HG02571 (cell line): ENCODE results near the gene RANBP17.
"Not testable (repeated sequence)": the region's sequence is repeated elsewhere in the genome, so short reads cannot be mapped to it uniquely, and the experiment has no call there.

Source experiments
- ATAC-seq: cut with Tn5 transposase; IDR thresholded peaks from one replicate; pipeline ENCODE4 v1.9.1; 2021; ENCODE audit warnings: mild to moderate bottlenecking, moderate library complexity; ENCODE audit not compliant: unreplicated experiment

The RANBP17 gene

DNA sequence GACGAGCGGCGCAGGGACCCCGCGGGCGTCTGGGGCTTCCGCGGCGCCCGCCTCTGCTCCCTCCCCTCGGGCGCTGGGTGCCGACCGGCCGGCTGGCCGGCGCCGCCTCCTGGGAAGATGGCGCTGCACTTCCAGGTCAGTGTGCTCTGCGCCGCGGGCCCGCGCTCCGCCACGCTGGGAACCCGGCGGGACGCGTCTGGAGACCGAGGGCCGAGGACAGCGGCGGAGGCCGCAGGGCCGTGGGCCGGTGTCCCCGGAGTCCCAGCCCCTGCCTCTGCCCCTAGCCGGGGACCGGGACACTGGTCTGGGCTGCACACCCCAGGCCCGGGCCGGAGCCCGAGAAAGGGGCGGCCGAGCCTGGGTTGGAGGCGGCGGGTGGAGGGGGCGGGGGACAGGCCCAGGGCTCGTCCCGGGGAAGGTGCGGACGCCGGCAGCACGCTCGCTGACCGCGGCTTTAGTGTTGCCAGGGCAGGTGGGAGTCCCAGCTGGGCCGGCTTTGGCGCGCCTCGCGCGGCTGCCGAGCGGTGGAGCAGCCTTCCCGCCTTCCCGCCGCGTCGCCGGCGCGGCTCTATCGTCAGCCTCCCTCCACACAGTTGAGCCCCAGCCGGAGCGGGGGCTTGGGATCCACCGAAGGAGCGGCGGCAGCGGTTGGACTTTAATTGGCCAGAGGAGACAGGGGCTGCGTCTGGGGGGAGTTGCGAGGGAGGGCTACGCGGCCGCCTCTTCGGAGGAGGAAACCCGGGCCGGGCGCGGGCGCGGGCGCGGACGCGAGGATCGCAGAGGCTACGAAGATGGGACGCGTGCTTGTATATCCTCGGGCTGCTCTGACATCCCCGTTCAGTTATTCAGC lies at the start of gene RANBP17:
RANBP17 (plus strand) TSS at position 102 of the 850 bp plus-strand sequence.
- no peak for ATAC-seq

DNA sequence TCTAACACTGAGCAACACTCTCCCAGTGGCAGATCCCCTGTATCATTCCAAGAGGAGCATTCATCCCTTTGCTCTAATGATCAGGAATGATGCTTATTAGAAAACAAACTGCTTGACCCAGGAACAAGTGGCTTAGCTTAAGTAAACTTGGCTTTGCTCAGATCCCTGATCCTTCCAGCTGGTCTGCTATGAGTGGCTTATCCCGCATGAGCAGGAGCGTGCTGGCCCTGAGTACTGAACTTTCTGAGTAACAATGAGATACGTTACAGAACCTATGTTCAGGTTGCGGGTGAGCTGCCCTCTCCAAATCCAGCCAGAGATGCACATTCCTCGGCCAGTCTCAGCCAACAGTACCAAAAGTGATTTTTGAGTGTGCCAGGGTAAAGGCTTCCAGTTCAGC lies 48.6 kb upstream of the RANBP17 start:
- ATAC-seq, result no peak

DNA sequence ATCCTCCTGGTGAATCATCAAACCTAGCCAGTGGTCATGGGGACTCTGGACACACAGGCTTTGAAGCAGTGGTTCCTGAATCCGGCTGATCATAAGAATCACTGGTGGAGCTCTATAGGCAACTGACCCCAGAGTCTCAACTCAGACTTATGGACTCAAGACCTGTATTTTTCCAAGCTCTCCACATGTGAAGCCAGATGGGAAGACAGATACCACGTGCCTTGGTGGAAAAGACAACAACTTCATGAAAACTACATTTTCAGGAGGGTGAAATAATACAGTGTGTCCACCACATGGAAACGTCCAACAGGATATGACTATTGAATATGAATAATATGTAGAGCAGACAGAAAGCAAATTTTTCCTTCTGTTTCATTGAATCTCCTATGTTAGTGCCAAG lies 44.6 kb upstream of the RANBP17 start:
- ATAC-seq, result no peak

DNA sequence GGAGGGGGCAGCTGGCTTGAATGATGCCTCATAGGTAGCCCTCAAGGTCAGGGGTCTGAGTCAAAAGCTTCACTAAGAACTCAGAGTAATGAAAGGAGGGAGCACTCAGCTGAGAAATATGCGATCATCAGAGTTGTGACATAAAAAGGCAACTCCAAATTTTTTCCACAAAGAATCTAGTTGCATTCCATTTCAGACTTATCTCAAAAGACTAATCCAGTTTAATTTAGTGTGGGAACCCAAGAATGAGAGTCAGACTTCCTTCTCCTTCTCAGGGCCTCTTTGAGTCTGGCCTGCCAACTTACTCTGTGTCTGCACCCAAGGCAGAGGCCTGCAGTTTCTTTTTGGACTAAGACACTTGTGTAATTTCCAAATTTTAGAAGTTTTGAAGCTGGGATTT lies 43.6 kb upstream of the RANBP17 start:
- ATAC-seq, result no peak

DNA sequence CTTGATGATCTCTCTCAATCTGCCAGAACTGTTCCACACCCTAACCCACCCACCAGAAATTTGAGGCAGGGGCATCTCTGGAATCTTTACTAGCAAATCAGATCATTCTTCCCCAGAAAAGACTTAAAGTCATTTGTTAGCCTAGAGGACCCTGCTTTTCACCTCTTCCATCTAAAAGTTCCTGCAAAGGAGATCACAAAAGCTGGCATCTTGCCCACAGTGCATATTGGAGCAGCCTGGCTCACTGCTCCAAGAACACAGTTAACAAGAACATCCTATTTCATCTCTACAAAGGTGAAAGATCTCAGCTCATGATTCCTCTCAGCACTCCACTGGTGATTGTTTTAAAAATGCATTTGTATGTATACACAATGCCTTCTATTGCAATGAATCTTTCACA lies 42.0 kb upstream of the RANBP17 start:
- ATAC-seq, result no peak

GRCh38 chr5:170821257-170821800 lies 40.5 kb upstream of the RANBP17 start:
- ATAC-seq, result no peak

DNA sequence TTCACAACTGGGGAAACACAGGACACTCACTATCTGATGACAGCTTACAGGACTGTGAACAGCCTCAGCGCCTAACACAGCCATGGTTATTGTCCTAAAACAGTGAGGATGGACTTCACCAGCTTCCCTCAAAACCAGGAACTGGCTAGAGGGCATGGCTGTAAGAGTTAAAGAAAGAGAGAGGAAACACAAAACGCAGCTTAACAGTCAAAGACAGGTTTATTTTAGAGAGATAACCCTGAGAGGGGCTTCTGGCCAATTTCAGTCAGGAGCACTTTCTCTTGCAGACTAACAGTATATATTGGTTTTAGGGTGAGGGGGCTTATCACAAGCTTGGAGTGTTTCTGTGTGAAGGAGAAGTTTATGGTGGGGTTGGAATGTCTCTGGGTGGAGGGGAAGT lies 35.7 kb upstream of the RANBP17 start:
- ATAC-seq, result no peak

DNA sequence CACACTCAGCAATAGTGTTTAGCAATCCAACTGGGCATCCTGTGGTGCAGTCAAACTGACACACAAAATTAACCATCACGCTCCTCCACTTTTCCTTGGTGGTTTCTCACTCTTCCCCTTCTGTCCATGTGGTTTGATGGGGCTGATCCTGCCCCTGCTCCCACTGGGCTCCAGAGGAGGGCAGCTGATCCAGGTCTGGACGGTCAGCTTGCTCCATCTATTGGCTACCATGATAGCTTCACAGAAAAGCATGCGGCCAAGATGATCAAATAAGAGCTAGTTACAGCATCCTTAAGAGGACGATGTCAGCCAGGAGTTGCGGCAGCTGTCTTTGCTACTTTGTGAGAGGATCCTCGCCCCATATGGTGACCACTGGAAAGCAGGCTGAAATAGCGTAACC lies 29.6 kb upstream of the RANBP17 start:
- no peak for ATAC-seq

- ATAC-seq, result not testable (repeated sequence)
Observed at GRCh38 chr5:170833981-170834380, 27.8 kb upstream of the RANBP17 start.

DNA sequence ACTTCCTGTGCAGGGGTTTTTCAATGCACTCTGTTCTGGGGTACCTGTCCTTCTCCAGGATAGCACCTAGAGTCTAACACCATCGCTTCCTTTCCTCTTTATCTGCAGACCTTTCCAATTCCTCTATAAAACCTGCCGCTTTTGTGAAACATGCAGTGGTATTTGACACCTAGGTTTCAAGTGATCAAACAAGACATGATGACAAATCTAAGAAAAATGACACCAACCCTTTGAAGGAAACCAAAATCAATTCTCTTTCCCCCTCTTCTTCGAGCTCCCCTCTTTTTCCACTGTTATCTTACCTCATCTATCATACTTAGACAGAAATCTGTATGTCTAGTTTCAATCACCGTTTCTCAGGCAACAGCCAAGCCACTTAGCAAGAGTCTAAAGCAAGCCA lies 25.6 kb upstream of the RANBP17 start:
- no peak for ATAC-seq

- ATAC-seq, result no peak
Observed at GRCh38 chr5:170843870-170844269, 17.9 kb upstream of the RANBP17 start.

GRCh38 chr5:170844651-170845050 lies 17.2 kb upstream of the RANBP17 start:
- no peak for ATAC-seq

DNA sequence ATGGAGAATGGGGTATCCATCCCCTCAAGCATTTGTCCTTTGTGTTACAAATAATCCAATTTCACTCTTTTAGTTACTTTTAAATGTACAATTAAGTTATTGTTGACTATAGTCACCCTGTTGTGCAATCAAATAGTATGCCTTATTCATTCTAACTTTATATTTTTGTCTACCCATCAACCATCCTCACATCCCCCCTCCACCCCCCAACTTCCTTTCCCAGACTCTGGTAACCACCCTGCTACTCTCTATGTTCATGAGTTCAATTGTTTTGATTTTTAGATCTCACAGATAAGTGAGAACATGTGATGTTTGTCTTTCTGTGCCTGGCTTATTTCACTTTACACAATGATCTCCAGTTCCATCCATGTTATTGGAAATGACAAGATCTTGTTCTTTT lies 15.4 kb upstream of the RANBP17 start:
- no peak for ATAC-seq

GRCh38 chr5:170846846-170847245 lies 15.0 kb upstream of the RANBP17 start:
- ATAC-seq, result no peak

- no peak for ATAC-seq
Observed at GRCh38 chr5:170848033-170848432, 13.8 kb upstream of the RANBP17 start.

- no peak for ATAC-seq
Observed at GRCh38 chr5:170849374-170849773, 12.4 kb upstream of the RANBP17 start.

DNA sequence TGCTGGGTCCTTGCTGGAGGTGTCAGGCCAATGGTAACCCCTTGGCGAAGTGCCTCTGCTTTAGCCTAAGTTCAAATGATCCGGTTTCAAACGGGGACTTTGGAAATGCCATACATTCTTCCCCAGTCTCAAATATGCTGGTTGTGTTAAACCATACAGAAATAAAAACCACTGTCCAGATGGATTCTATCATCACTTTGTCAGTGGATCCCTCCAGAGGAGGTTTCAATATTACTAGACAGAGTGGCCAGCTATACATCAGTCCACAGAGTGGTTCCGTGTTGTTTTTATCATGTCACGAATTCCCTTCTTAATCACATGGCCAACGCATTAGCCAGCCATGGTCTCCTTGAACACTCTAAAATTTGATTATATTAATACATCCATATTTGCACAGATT lies 7.3 kb upstream of the RANBP17 start:
- no peak for ATAC-seq

GRCh38 chr5:170857066-170857465 lies 4.8 kb upstream of the RANBP17 start:
- ATAC-seq, result no peak

- no peak for ATAC-seq
Observed at GRCh38 chr5:170860415-170860814, 1.4 kb upstream of the RANBP17 start.

GRCh38 chr5:170860818-170861666 lies 776 bp upstream of the RANBP17 start:
- no peak for ATAC-seq

DNA sequence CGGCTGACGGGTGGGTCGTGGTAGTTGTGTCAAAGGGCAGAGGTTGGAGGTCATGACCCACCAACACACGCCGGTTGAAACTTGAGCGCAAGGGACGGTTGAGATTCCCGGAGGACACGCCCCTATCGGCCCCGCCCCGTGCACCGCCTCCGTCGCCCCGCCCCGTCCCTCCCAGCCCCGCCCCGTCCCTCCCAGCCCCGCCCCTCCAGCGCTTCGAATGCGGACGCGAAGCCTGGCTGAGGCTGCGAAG lies 226 bp upstream of the RANBP17 start:
- no peak for ATAC-seq

DNA sequence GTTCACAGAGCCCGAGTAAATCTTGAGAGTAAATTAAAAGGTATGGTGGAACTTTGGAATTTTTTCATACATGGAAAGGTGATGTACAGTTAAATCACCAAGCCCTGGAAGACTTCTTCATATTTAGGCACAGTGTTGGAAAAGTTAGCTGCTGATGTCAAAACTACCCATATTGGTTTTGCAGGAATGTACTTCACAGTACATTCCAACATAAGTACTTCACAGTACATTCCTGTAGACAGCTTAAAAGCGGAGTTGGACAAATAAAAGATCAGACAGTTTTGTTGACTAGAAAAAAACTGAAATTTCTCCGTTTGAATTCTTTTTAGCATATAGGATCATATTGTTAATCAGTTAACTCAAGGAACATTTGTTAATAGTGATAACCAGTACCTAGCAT lies 1.8 kb downstream of the RANBP17 start:
- ATAC-seq, result no peak
